ENCODE results near the gene FGD2.
A peak's percentile ranks its signal among the peaks of the same experiment; 100 is the strongest.

The FGD2 gene

DNA sequence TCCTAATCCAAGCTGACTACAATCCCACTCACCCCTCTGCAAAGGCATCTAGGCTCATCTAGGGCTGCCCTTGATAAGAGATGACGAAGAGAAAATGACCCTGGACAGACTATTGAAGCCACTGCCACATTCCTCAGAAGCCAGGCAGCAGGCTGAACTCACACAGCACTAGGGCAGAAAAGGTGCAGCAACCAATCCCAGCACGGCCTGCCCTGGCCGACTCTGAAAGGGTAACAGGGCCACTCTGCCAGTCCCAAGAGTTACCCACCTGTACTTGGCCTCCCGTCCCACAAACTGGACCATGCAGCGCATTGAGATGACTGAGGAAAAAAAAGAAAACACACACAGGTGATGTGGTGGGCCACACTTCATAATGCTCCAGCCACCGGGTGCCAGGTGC, 28.5 kb upstream of the FGD2 start:
- Histone ChIP-seq H4K20me1 (ENCODE audit: insufficient read depth, low read length) (peaks cover 68% of the 10 kb centered on the region), H3K4me2 (ENCODE audit: insufficient read depth, low read length) (no peak overlapping the region), H3K36me3 (ENCODE audit: insufficient read depth, low read length) (peaks cover 99% of the 10 kb centered on the region), H3K4me1 (ENCODE audit: insufficient read depth, low read length) (peaks cover 7% of the 10 kb centered on the region; the same call in 1 of the 2 replicates), H3K9me3 (ENCODE audit: insufficient read depth, low read length, severe bottlenecking) (no peaks in the 10 kb centered on the region), H3K27ac (ENCODE audit: low read length) (no peak overlapping the region), H3K79me2 (ENCODE audit: insufficient read depth, low read length) (peaks cover 54% of the 10 kb centered on the region), H3K4me3 (ENCODE audit: low read depth in 1 of 2, low read length in 2 of 2) (no peak overlapping the region), H3K27me3 (ENCODE audit: insufficient read depth, low read length, poor library complexity) (no peaks in the 10 kb centered on the region), H3K9ac (ENCODE audit: low read depth, low read length) (no peak overlapping the region), H2AFZ (ENCODE audit: low read depth, low read length) (no peak overlapping the region)
- DNase-seq (no peak), ATAC-seq (ENCODE audit: insufficient read depth, low read depth) (no peak)
- TF ChIP-seq, protein P1, sequence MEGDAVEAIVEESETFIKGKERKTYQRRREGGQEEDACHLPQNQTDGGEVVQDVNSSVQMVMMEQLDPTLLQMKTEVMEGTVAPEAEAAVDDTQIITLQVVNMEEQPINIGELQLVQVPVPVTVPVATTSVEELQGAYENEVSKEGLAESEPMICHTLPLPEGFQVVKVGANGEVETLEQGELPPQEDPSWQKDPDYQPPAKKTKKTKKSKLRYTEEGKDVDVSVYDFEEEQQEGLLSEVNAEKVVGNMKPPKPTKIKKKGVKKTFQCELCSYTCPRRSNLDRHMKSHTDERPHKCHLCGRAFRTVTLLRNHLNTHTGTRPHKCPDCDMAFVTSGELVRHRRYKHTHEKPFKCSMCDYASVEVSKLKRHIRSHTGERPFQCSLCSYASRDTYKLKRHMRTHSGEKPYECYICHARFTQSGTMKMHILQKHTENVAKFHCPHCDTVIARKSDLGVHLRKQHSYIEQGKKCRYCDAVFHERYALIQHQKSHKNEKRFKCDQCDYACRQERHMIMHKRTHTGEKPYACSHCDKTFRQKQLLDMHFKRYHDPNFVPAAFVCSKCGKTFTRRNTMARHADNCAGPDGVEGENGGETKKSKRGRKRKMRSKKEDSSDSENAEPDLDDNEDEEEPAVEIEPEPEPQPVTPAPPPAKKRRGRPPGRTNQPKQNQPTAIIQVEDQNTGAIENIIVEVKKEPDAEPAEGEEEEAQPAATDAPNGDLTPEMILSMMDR (IDR thresholded peaks at IDR 0.05; ENCODE audit: borderline replicate concordance, extremely low read depth, low read length, poor library complexity, severe bottlenecking), result no peak
- TF ChIP-seq EZH2 (IDR thresholded peaks at IDR 0.05; ENCODE audit: borderline replicate concordance, low read depth, low read length, severe bottlenecking), result no peak

DNA sequence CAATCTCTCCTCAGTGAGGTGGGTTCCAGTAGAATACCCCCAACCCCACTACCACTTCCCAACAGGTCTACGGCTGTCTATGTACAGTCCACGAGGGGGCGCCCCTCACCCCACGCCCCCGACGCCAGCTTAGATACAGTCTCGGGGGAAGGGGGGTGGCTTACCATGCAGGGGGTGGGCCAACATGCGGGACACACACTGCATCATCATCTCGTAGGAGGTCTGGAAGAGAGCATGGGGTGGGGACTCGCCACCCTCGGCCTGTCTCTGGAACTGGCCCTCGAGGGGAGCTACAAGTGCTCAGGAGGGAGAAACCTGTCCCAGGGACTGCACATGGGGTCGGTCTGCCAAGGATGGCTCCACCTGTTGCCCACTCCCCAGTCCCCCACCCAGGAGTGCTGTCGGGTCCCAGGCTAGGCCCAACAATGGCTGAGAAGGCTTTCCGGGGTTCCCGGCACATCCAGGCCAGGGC, 27.9 kb upstream of the FGD2 start:
- TF ChIP-seq, protein P1 (IDR thresholded peaks at IDR 0.05; ENCODE audit: borderline replicate concordance, extremely low read depth, low read length, poor library complexity, severe bottlenecking), result peak; percentile 36
- TF ChIP-seq EZH2 (IDR thresholded peaks at IDR 0.05; ENCODE audit: borderline replicate concordance, low read depth, low read length, severe bottlenecking), result no peak
- Histone ChIP-seq H3K4me1 (ENCODE audit: insufficient read depth, low read length) (peaks cover 8% of the 10 kb centered on the region; the same call in 1 of the 2 replicates), H3K27ac (ENCODE audit: low read length) (no peak overlapping the region), H3K9ac (ENCODE audit: low read depth, low read length) (no peak overlapping the region), H3K9me3 (ENCODE audit: insufficient read depth, low read length, severe bottlenecking) (no peaks in the 10 kb centered on the region), H3K27me3 (ENCODE audit: insufficient read depth, low read length, poor library complexity) (no peaks in the 10 kb centered on the region), H3K36me3 (ENCODE audit: insufficient read depth, low read length) (peaks cover 93% of the 10 kb centered on the region), H3K4me3 (ENCODE audit: low read depth in 1 of 2, low read length in 2 of 2) (no peak overlapping the region), H2AFZ (ENCODE audit: low read depth, low read length) (no peak overlapping the region), H4K20me1 (ENCODE audit: insufficient read depth, low read length) (peaks cover 68% of the 10 kb centered on the region), H3K79me2 (ENCODE audit: insufficient read depth, low read length) (peaks cover 60% of the 10 kb centered on the region), H3K4me2 (ENCODE audit: insufficient read depth, low read length) (no peak overlapping the region)
- DNase-seq (no peak), ATAC-seq (ENCODE audit: insufficient read depth, low read depth) (no peak; the same call in 2 of the 3 replicates)

DNA sequence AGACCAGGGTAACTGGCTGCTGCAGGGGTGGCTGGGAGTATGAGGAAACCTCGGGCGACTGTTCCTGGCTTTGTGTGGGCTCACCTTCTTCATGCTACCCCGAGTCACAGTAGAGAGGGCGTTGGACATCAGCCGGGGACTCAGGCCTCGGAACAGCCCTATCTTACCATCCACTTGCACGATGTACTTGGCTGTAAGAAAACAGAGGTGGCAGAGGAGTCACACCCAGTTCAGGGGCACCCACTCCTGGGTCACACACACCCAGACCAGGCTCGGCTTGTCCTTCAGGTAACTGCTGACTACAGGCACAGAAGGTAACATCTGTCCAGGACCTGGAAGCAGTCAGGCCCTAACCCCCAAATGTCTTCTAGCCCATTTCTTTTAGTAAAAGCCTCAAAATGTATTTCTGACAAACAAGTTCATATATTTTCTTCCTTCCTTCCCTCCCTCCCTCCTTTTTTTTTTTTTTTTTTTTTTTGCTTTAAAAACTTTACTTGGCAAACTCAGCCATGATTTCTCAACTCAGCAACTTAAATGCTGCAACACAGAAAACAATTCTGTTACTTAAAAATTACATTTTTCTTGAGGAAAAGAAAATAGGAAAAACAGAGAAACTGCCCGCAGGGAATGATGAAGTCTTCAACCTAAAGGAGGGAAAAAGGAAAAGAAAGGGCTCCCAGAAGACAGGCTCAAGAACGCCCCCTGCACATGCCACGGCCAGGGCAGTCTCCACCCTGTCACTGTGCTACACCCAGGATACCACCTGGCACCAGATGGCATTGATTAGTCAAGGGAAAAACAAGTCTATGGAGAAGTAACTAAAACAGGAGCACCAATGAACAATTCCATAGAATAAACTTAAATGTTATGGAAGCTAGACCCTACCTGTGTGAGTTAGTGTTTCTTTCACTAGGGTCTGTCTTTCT, 26.8 kb upstream of the FGD2 start:
- ATAC-seq (ENCODE audit: insufficient read depth, low read depth), result no peak
- Histone ChIP-seq H3K4me3 (ENCODE audit: low read depth in 1 of 2, low read length in 2 of 2) (no peak overlapping the region), H3K27me3 (ENCODE audit: insufficient read depth, low read length, poor library complexity) (no peaks in the 10 kb centered on the region), H3K36me3 (ENCODE audit: insufficient read depth, low read length) (peaks cover 92% of the 10 kb centered on the region), H3K9me3 (ENCODE audit: insufficient read depth, low read length, severe bottlenecking) (no peaks in the 10 kb centered on the region), H3K27ac (ENCODE audit: low read length) (no peak overlapping the region), H3K4me2 (ENCODE audit: insufficient read depth, low read length) (no peak overlapping the region), H3K9ac (ENCODE audit: low read depth, low read length) (no peak overlapping the region), H2AFZ (ENCODE audit: low read depth, low read length) (no peak overlapping the region), H3K79me2 (ENCODE audit: insufficient read depth, low read length) (peaks cover 72% of the 10 kb centered on the region), H4K20me1 (ENCODE audit: insufficient read depth, low read length) (peaks cover 75% of the 10 kb centered on the region), H3K4me1 (ENCODE audit: insufficient read depth, low read length) (peaks cover 20% of the 10 kb centered on the region)
- DNase-seq, result no peak
- no peak for TF ChIP-seq EZH2 (IDR thresholded peaks at IDR 0.05; ENCODE audit: borderline replicate concordance, low read depth, low read length, severe bottlenecking)
- TF ChIP-seq, protein P1 (IDR thresholded peaks at IDR 0.05; ENCODE audit: borderline replicate concordance, extremely low read depth, low read length, poor library complexity, severe bottlenecking), result no peak

All from DND-41 (cell line).